MG63 (cell line): Measurements from ENCODE around the gene URB1. TPM values are rescaled to one million over a fixed set of nuclear protein-coding genes. Genes with fewer than 3 reads are reported as not detected.

Source experiments
- total RNA-seq: library from RNA; depleted of rRNA; stranded (reverse); fragments of >200 nt; shearing (Covaris generic); gene quantifications from 2 replicates; pipeline ENCODE4 v1.2.3, GENCODE V29; 2014; ENCODE audit warnings: low replicate concordance; rRNA removed

URB1 gene
- total RNA-seq, 1 experiment from 2014 or later, result 15.9 TPM

Other genes starting within 250 kb of the URB1 start
- gene MIS18A, start 114.0 kb downstream of the URB1 start, total RNA-seq, result 14.9 and 20.6 TPM in 2 replicates
- gene MRAP, start 94.2 kb downstream of the URB1 start, total RNA-seq, result not detected in 2 replicates
- gene EVA1C, start 19.7 kb upstream of the URB1 start, total RNA-seq, result not detected in 2 replicates
- gene TCP10L, start 192.5 kb upstream of the URB1 start, total RNA-seq, result 0.69 TPM in 1 of 2 replicates, not detected in the other
- gene CFAP298, start 219.4 kb upstream of the URB1 start, total RNA-seq, result 65.4 and 92.8 TPM in 2 replicates